Mammary epithelial cell (primary cell): ENCODE measurements around the gene CRHBP.

ENCODE experiments used
- CTCF ChIP-seq, 2 donors: IDR thresholded peaks in 1 of 2; conservative IDR thresholded peaks in 1 of 2; 2 replicates each; pipeline ENCODE4 v1.5.1; 2011 to 2012; ENCODE audit warnings: inconsistent platforms in 2 of 2, low read length in 2 of 2, mild to moderate bottlenecking in 2 of 2, control low read depth in 1 of 2, low read depth in 1 of 2; ENCODE audit not compliant: insufficient read depth in 1 of 2; ENCODE audit errors: extremely low read depth in 1 of 2
- EZH2 ChIP-seq: IDR thresholded peaks from 2 replicates; pipeline ENCODE4 v1.6.1; 2012; ENCODE audit warnings: low read length, inconsistent platforms, borderline replicate concordance

- TF ChIP-seq CTCF (conservative IDR thresholded peaks at IDR 0.05 in 1 of 2, IDR thresholded peaks at IDR 0.05 in 1 of 2; ENCODE audit: extremely low read depth in 1 of 2, insufficient read depth in 1 of 2, low read depth in 1 of 2, low read length in 2 of 2) (no peak), EZH2 (no peak)
Measured at GRCh38 chr5:76972689-76973088, 19.8 kb downstream of the CRHBP start.
